Measurements from ENCODE around the gene CLRN3.

DNA sequence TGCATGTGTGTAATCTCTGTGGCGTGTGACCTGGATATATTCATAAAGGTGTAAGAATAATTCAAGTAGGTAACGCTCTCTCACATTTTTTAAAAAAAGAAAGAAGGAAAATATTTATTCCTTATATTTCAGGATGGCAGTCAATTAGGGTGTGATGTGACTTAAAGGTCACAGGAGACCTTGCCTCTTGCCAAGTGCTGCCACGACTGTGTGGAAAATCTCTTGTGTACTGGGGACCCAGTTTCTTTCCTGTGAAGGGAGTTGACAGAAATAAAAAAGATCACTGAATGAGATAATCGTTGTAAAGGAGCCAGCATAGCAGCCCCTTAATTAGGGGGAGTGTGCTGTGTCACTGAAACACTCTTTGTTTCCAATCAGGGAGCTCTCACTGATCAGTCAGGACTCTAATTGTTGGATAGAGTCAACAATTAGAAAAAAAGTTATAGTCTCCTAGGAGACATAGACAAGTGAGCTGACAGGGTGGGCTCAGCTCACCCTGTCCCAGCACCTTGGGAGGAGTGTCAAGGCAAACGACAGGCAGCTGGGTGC lies 45.2 kb upstream of the CLRN3 start:
- TF ChIP-seq SNAI2 (CRISPR knock-in tag; IDR thresholded peaks at IDR 0.05): no peak
- TF ChIP-seq, protein P1, sequence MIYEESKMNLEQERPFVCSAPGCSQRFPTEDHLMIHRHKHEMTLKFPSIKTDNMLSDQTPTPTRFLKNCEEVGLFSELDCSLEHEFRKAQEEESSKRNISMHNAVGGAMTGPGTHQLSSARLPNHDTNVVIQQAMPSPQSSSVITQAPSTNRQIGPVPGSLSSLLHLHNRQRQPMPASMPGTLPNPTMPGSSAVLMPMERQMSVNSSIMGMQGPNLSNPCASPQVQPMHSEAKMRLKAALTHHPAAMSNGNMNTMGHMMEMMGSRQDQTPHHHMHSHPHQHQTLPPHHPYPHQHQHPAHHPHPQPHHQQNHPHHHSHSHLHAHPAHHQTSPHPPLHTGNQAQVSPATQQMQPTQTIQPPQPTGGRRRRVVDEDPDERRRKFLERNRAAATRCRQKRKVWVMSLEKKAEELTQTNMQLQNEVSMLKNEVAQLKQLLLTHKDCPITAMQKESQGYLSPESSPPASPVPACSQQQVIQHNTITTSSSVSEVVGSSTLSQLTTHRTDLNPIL (CRISPR knock-in tag; IDR thresholded peaks at IDR 0.05; ENCODE audit: low read depth): no peak
